ENCODE results near the gene ADAMTS12.

Gene ADAMTS12

GRCh38 chr5:33857037-33857436 is 34.8 kb downstream of the ADAMTS12 start:
- DNase-seq (ENCODE audit: low read depth) = peak; percentile 74
- H3K4me3 ChIP-seq (ENCODE audit: low read depth, low read length) = no peak overlapping the region
- TF ChIP-seq CTCF (IDR thresholded peaks at IDR 0.05; ENCODE audit: low read depth, low read length, missing control alignments) = no peak

- no peak for DNase-seq (ENCODE audit: low read depth)
- no peak overlapping the region for H3K4me3 ChIP-seq (ENCODE audit: low read depth, low read length)
- TF ChIP-seq CTCF (IDR thresholded peaks at IDR 0.05; ENCODE audit: low read depth, low read length, missing control alignments) = no peak
Observed at GRCh38 chr5:33855396-33855795, 36.4 kb downstream of the ADAMTS12 start.

GRCh38 chr5:33854733-33855151 is 37.0 kb downstream of the ADAMTS12 start:
- no peak for DNase-seq (ENCODE audit: low read depth)
- no peak overlapping the region for H3K4me3 ChIP-seq (ENCODE audit: low read depth, low read length)
- TF ChIP-seq CTCF (IDR thresholded peaks at IDR 0.05; ENCODE audit: low read depth, low read length, missing control alignments) = no peak

GRCh38 chr5:33852837-33853236 is 39.0 kb downstream of the ADAMTS12 start:
- H3K4me3 ChIP-seq (ENCODE audit: low read depth, low read length) = no peak overlapping the region
- no peak for TF ChIP-seq CTCF (IDR thresholded peaks at IDR 0.05; ENCODE audit: low read depth, low read length, missing control alignments)
- no peak for DNase-seq (ENCODE audit: low read depth)

- TF ChIP-seq CTCF (IDR thresholded peaks at IDR 0.05; ENCODE audit: low read depth, low read length, missing control alignments) = no peak
- no peak for DNase-seq (ENCODE audit: low read depth)
- H3K4me3 ChIP-seq (ENCODE audit: low read depth, low read length) = no peak overlapping the region
Observed at GRCh38 chr5:33852319-33852718, 39.5 kb downstream of the ADAMTS12 start.

GRCh38 chr5:33850100-33850594 is 41.6 kb downstream of the ADAMTS12 start:
- TF ChIP-seq CTCF (IDR thresholded peaks at IDR 0.05; ENCODE audit: low read depth, low read length, missing control alignments) = no peak
- no peak overlapping the region for H3K4me3 ChIP-seq (ENCODE audit: low read depth, low read length)
- peak; percentile 99 for DNase-seq (ENCODE audit: low read depth)

- H3K4me3 ChIP-seq (ENCODE audit: low read depth, low read length) = no peak overlapping the region
- DNase-seq (ENCODE audit: low read depth) = peak; percentile 77
- no peak for TF ChIP-seq CTCF (IDR thresholded peaks at IDR 0.05; ENCODE audit: low read depth, low read length, missing control alignments)
Observed at GRCh38 chr5:33848554-33848953, 43.2 kb downstream of the ADAMTS12 start.
